ENCODE results near the gene CCDC160.

Gene CCDC160

DNA sequence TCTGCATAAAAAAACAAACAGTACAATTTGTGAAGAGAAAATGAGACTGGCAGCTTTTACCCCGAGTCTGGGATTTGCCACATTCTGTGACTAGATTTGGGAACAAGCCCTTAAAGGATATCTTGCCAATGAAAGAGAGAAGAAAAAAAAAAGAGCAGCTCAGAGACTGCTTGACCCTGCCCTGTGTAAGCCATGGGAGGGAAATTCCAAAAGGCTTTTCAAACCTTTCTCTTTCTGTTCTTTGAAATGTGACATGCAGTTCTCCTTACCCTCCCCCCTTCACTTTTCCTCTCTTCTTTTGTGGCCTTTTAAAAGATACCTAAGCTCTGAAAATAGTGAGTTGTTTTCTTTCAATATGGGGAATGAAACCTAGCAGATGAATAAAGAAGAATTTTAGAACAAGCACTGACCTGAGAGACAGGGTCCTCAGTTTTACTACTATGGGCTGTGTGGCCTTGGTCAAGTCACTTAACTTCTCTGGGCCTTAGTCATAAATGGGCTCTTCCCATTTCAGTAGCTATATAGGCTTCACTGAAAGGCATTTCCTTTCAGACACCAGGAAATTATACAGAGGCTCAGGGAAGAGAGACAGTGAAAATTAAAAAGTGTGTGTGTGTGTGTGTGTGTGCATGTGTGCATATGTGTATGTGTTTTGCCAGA lies 5.1 kb downstream of the CCDC160 start:
- no peak overlapping the region for H3K4me3 ChIP-seq (replicated peaks; ENCODE audit: insufficient read depth, low read length)
- no peak for DNase-seq (ENCODE audit: low read depth in 1 of 2, low spot score in 1 of 2)
- no peak overlapping the region for H3K27ac ChIP-seq (replicated peaks)
- TF ChIP-seq, protein P1, sequence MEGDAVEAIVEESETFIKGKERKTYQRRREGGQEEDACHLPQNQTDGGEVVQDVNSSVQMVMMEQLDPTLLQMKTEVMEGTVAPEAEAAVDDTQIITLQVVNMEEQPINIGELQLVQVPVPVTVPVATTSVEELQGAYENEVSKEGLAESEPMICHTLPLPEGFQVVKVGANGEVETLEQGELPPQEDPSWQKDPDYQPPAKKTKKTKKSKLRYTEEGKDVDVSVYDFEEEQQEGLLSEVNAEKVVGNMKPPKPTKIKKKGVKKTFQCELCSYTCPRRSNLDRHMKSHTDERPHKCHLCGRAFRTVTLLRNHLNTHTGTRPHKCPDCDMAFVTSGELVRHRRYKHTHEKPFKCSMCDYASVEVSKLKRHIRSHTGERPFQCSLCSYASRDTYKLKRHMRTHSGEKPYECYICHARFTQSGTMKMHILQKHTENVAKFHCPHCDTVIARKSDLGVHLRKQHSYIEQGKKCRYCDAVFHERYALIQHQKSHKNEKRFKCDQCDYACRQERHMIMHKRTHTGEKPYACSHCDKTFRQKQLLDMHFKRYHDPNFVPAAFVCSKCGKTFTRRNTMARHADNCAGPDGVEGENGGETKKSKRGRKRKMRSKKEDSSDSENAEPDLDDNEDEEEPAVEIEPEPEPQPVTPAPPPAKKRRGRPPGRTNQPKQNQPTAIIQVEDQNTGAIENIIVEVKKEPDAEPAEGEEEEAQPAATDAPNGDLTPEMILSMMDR (IDR thresholded peaks at IDR 0.05; ENCODE audit: insufficient read depth, low read length): no peak
- TF ChIP-seq POLR2AphosphoS5 (IDR thresholded peaks at IDR 0.05; ENCODE audit: low read depth) (no peak), SPI1 (IDR thresholded peaks at IDR 0.05; ENCODE audit: borderline replicate concordance, low read depth) (no peak), GABPA (IDR thresholded peaks at IDR 0.05; ENCODE audit: low read depth) (no peak)
- TF ChIP-seq, protein P2, sequence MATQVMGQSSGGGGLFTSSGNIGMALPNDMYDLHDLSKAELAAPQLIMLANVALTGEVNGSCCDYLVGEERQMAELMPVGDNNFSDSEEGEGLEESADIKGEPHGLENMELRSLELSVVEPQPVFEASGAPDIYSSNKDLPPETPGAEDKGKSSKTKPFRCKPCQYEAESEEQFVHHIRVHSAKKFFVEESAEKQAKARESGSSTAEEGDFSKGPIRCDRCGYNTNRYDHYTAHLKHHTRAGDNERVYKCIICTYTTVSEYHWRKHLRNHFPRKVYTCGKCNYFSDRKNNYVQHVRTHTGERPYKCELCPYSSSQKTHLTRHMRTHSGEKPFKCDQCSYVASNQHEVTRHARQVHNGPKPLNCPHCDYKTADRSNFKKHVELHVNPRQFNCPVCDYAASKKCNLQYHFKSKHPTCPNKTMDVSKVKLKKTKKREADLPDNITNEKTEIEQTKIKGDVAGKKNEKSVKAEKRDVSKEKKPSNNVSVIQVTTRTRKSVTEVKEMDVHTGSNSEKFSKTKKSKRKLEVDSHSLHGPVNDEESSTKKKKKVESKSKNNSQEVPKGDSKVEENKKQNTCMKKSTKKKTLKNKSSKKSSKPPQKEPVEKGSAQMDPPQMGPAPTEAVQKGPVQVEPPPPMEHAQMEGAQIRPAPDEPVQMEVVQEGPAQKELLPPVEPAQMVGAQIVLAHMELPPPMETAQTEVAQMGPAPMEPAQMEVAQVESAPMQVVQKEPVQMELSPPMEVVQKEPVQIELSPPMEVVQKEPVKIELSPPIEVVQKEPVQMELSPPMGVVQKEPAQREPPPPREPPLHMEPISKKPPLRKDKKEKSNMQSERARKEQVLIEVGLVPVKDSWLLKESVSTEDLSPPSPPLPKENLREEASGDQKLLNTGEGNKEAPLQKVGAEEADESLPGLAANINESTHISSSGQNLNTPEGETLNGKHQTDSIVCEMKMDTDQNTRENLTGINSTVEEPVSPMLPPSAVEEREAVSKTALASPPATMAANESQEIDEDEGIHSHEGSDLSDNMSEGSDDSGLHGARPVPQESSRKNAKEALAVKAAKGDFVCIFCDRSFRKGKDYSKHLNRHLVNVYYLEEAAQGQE (IDR thresholded peaks at IDR 0.05; ENCODE audit: insufficient replicate concordance, low read depth): no peak
- no peaks in the 10 kb centered on the region for H3K27me3 ChIP-seq (ENCODE audit: insufficient read depth, poor library complexity, severe bottlenecking)

DNA sequence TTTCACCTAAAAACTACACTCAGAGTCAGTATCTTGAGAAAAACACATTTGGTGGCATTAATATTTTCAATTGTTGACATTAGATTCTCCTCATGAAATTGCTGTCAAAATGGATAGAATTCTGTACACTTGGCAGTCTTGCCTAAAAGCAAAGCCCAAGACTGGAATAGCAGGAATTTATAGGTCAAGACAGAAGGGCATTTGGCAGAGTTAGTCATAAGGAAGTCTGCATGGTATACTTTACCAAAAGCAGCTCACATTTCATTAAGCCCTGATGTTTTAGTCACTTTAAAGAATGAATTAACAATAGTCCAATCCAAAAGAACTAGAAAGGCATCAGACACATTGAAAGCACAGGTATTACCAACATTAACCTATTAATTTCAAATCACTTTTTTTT lies 7.1 kb downstream of the CCDC160 start:
- Histone ChIP-seq H3K27me3 (ENCODE audit: insufficient read depth, poor library complexity, severe bottlenecking) (no peaks in the 10 kb centered on the region), H3K27ac (replicated peaks) (no peak overlapping the region), H3K4me3 (replicated peaks; ENCODE audit: insufficient read depth, low read length) (no peak overlapping the region)
- no peak for DNase-seq (ENCODE audit: low read depth in 1 of 2, low spot score in 1 of 2)
- no peak for TF ChIP-seq SPI1 (IDR thresholded peaks at IDR 0.05; ENCODE audit: borderline replicate concordance, low read depth)
- TF ChIP-seq, protein P2 (IDR thresholded peaks at IDR 0.05; ENCODE audit: insufficient replicate concordance, low read depth): no peak
- TF ChIP-seq POLR2AphosphoS5 (IDR thresholded peaks at IDR 0.05; ENCODE audit: low read depth): no peak
- TF ChIP-seq, protein P1 (IDR thresholded peaks at IDR 0.05; ENCODE audit: insufficient read depth, low read length): no peak
- TF ChIP-seq GABPA (IDR thresholded peaks at IDR 0.05; ENCODE audit: low read depth): no peak

DNA sequence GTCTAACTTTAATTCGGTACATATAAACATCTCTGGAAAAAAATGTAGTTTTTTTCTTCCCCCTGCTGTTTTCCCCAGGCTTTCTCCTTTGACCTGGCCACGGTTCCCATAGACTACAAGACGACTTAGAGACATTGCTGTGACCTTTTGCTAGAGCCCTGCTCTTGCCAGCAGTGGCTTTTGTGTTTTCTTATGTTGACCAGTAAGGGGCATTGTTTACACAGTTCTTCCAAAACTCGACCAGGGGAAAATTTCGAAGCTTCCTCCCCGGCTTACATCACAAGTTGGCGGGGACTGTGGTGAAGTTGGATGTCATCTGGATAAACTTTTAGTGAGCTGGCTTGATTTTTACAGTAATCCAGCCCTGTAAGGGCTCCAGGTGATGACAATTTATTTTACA lies 9.3 kb downstream of the CCDC160 start:
- Histone ChIP-seq H3K27ac (replicated peaks) (no peak overlapping the region), H3K4me3 (replicated peaks; ENCODE audit: insufficient read depth, low read length) (no peak overlapping the region), H3K27me3 (ENCODE audit: insufficient read depth, poor library complexity, severe bottlenecking) (no peaks in the 10 kb centered on the region)
- no peak for DNase-seq (ENCODE audit: low read depth in 1 of 2, low spot score in 1 of 2)
- no peak for TF ChIP-seq GABPA (IDR thresholded peaks at IDR 0.05; ENCODE audit: low read depth)
- TF ChIP-seq, protein P1 (IDR thresholded peaks at IDR 0.05; ENCODE audit: insufficient read depth, low read length): no peak
- TF ChIP-seq SPI1 (IDR thresholded peaks at IDR 0.05; ENCODE audit: borderline replicate concordance, low read depth): no peak
- TF ChIP-seq, protein P2 (IDR thresholded peaks at IDR 0.05; ENCODE audit: insufficient replicate concordance, low read depth): no peak
- TF ChIP-seq POLR2AphosphoS5 (IDR thresholded peaks at IDR 0.05; ENCODE audit: low read depth): no peak
